ENCODE results near the gene DPY19L1.
"Not testable (repeated sequence)": the region's sequence is repeated elsewhere in the genome, so short reads cannot be mapped to it uniquely, and the experiment has no call there.

- TF ChIP-seq CTCF (IDR thresholded peaks at IDR 0.05 in 2 of 3, conservative IDR thresholded peaks at IDR 0.05 in 1 of 3; ENCODE audit: borderline replicate concordance in 1 of 3, insufficient read depth in 1 of 3, low read depth in 2 of 3, low read length in 2 of 3); YY1 (IDR thresholded peaks at IDR 0.05; ENCODE audit: extremely low read depth, insufficient replicate concordance, low read depth, low read length); POLR2A (IDR thresholded peaks at IDR 0.05; ENCODE audit: borderline replicate concordance, extremely low read depth, insufficient read depth, insufficient read length); JUND (IDR thresholded peaks at IDR 0.05); RAD21 (IDR thresholded peaks at IDR 0.05; ENCODE audit: low read depth); CEBPB (IDR thresholded peaks at IDR 0.05; ENCODE audit: low read depth); EZH2phosphoT487 (IDR thresholded peaks at IDR 0.05; ENCODE audit: borderline replicate concordance); ATF3 (IDR thresholded peaks at IDR 0.05); ELF1 (IDR thresholded peaks at IDR 0.05; ENCODE audit: borderline replicate concordance, low read depth); EZH2 (IDR thresholded peaks at IDR 0.05); ZFX (IDR thresholded peaks at IDR 0.05); POLR2AphosphoS5 (IDR thresholded peaks at IDR 0.05; ENCODE audit: low read depth, low read length): not testable (repeated sequence)
- TF ChIP-seq, protein P1, sequence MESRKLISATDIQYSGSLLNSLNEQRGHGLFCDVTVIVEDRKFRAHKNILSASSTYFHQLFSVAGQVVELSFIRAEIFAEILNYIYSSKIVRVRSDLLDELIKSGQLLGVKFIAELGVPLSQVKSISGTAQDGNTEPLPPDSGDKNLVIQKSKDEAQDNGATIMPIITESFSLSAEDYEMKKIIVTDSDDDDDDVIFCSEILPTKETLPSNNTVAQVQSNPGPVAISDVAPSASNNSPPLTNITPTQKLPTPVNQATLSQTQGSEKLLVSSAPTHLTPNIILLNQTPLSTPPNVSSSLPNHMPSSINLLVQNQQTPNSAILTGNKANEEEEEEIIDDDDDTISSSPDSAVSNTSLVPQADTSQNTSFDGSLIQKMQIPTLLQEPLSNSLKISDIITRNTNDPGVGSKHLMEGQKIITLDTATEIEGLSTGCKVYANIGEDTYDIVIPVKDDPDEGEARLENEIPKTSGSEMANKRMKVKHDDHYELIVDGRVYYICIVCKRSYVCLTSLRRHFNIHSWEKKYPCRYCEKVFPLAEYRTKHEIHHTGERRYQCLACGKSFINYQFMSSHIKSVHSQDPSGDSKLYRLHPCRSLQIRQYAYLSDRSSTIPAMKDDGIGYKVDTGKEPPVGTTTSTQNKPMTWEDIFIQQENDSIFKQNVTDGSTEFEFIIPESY (IDR thresholded peaks at IDR 0.05; ENCODE audit: extremely low read depth, insufficient replicate concordance, low read length) = not testable (repeated sequence)
- TF ChIP-seq, protein P2, sequence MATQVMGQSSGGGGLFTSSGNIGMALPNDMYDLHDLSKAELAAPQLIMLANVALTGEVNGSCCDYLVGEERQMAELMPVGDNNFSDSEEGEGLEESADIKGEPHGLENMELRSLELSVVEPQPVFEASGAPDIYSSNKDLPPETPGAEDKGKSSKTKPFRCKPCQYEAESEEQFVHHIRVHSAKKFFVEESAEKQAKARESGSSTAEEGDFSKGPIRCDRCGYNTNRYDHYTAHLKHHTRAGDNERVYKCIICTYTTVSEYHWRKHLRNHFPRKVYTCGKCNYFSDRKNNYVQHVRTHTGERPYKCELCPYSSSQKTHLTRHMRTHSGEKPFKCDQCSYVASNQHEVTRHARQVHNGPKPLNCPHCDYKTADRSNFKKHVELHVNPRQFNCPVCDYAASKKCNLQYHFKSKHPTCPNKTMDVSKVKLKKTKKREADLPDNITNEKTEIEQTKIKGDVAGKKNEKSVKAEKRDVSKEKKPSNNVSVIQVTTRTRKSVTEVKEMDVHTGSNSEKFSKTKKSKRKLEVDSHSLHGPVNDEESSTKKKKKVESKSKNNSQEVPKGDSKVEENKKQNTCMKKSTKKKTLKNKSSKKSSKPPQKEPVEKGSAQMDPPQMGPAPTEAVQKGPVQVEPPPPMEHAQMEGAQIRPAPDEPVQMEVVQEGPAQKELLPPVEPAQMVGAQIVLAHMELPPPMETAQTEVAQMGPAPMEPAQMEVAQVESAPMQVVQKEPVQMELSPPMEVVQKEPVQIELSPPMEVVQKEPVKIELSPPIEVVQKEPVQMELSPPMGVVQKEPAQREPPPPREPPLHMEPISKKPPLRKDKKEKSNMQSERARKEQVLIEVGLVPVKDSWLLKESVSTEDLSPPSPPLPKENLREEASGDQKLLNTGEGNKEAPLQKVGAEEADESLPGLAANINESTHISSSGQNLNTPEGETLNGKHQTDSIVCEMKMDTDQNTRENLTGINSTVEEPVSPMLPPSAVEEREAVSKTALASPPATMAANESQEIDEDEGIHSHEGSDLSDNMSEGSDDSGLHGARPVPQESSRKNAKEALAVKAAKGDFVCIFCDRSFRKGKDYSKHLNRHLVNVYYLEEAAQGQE (IDR thresholded peaks at IDR 0.05; ENCODE audit: low read depth) = not testable (repeated sequence)
Observed at GRCh38 chr7:35069084-35069483, 31.8 kb upstream of the DPY19L1 start.

All from HCT116 (cell line).